GM18858 (cell line): ENCODE data around the gene NOX4.
"Not testable (repeated sequence)": the region's sequence is repeated elsewhere in the genome, so short reads cannot be mapped to it uniquely, and the experiment has no call there.

Experiments used
- ATAC-seq: cut with Tn5 transposase; IDR thresholded peaks from one replicate; pipeline ENCODE4 v1.9.1; 2021; ENCODE audit not compliant: unreplicated experiment

Gene NOX4

GRCh38 chr11:89463266-89463780 is 27.9 kb downstream of the NOX4 start:
- no peak for ATAC-seq

GRCh38 chr11:89458716-89459115 is 32.5 kb downstream of the NOX4 start:
- ATAC-seq, result no peak

- no peak for ATAC-seq
Measured at GRCh38 chr11:89457190-89457589, 34.0 kb downstream of the NOX4 start.

GRCh38 chr11:89456681-89457080 is 34.5 kb downstream of the NOX4 start:
- no peak for ATAC-seq

GRCh38 chr11:89452780-89453179 is 38.4 kb downstream of the NOX4 start:
- no peak for ATAC-seq

GRCh38 chr11:89447845-89448244 is 43.3 kb downstream of the NOX4 start:
- no peak for ATAC-seq

GRCh38 chr11:89443361-89444322 is 47.5 kb downstream of the NOX4 start:
- no peak for ATAC-seq

- ATAC-seq, result no peak
Measured at GRCh38 chr11:89442801-89443200, 48.4 kb downstream of the NOX4 start.

GRCh38 chr11:89441606-89442005 is 49.6 kb downstream of the NOX4 start:
- no peak for ATAC-seq

GRCh38 chr11:89437317-89437716 is 53.9 kb downstream of the NOX4 start:
- ATAC-seq, result no peak

GRCh38 chr11:89436071-89436470 is 55.1 kb downstream of the NOX4 start:
- no peak for ATAC-seq

GRCh38 chr11:89433278-89433677 is 57.9 kb downstream of the NOX4 start:
- no peak for ATAC-seq

GRCh38 chr11:89432182-89432581 is 59.0 kb downstream of the NOX4 start:
- ATAC-seq, result not testable (repeated sequence)

GRCh38 chr11:89426501-89426900 is 64.7 kb downstream of the NOX4 start:
- not testable (repeated sequence) for ATAC-seq

- ATAC-seq, result no peak
Measured at GRCh38 chr11:89421718-89422117, 69.5 kb downstream of the NOX4 start.

GRCh38 chr11:89420981-89421380 is 70.2 kb downstream of the NOX4 start:
- ATAC-seq, result no peak

GRCh38 chr11:89416961-89417360 is 74.2 kb downstream of the NOX4 start:
- ATAC-seq, result no peak

GRCh38 chr11:89411112-89411511 is 80.1 kb downstream of the NOX4 start:
- ATAC-seq, result not testable (repeated sequence)

- ATAC-seq, result not testable (repeated sequence)
Measured at GRCh38 chr11:89410666-89411065, 80.5 kb downstream of the NOX4 start.

GRCh38 chr11:89408441-89408840 is 82.7 kb downstream of the NOX4 start:
- not testable (repeated sequence) for ATAC-seq

GRCh38 chr11:89405629-89406028 is 85.5 kb downstream of the NOX4 start:
- ATAC-seq, result no peak

- not testable (repeated sequence) for ATAC-seq
Measured at GRCh38 chr11:89391654-89392053, 99.5 kb downstream of the NOX4 start.
